H1 (cell line): ENCODE measurements around the gene LTBR. TPM values are rescaled to one million over a fixed set of nuclear protein-coding genes. Genes with fewer than 3 reads are reported as not detected.
A peak's percentile ranks its signal among the peaks of the same experiment; 100 is the strongest.

Source experiments
- CTCF ChIA-PET: fragments of 300-600 bp; sonication (Branson Sonifier 250); formaldehyde crosslinking; loops from one replicate; lab custom pipeline; 2021; ENCODE audit not compliant: partially characterized antibody; lab: Charles Lee
- POLR2A ChIA-PET: fragments of 300-600 bp; sonication (Branson Sonifier 250); formaldehyde crosslinking; loops from one replicate; lab custom pipeline; 2021; ENCODE audit warnings: inconsistent platforms; ENCODE audit not compliant: partially characterized antibody; lab: Charles Lee
- DNase-seq, 2 experiments: peaks; one replicate each; pipeline versions ENCODE4 v3.0.0 to v3.0.0-alpha.2; 2010 to 2022; ENCODE audit warnings: low spot score in 2 of 2, low read depth in 1 of 2, mixed read lengths in 1 of 2
- FAIRE-seq: peaks from 2 replicates; lab custom pipeline; 2011; peaks lifted over from hg19 to GRCh38; lab: Jason Lieb, UNC
- H2AFZ ChIP-seq: 2 replicates; pipeline ENCODE4 v1.8.1; 2012; ENCODE audit warnings: low read length, inconsistent platforms
- H2AK5ac ChIP-seq: 2 replicates; pipeline ENCODE4 v1.6.1; 2013; ENCODE audit warnings: low read depth, low read length
- H2BK120ac ChIP-seq: replicated peaks from 2 replicates; pipeline ENCODE3; 2013; ENCODE audit warnings: low read depth, low read length, inconsistent platforms
- H2BK12ac ChIP-seq: 2 replicates; pipeline ENCODE4 v1.6.1; 2013; ENCODE audit warnings: low read depth, low read length
- H2BK15ac ChIP-seq: 2 replicates; pipeline ENCODE4 v1.6.1; 2013; ENCODE audit warnings: low read length
- H2BK20ac ChIP-seq: 2 replicates; pipeline ENCODE4 v1.6.1; 2013; ENCODE audit warnings: low read length
- H2BK5ac ChIP-seq: 2 replicates; pipeline ENCODE4 v1.6.1; 2013; ENCODE audit warnings: low read depth, low read length
- H3K14ac ChIP-seq: 2 replicates; pipeline ENCODE4 v1.6.1; 2013; ENCODE audit warnings: inconsistent platforms; ENCODE audit not compliant: insufficient read length
- H3K18ac ChIP-seq: 2 replicates; pipeline ENCODE4 v1.6.1; 2013; ENCODE audit warnings: low read length; ENCODE audit errors: extremely low read depth
- H3K23ac ChIP-seq: 2 replicates; pipeline ENCODE4 v1.6.1; 2013; ENCODE audit warnings: inconsistent platforms; ENCODE audit not compliant: insufficient read length
- H3K23me2 ChIP-seq: 2 replicates; pipeline ENCODE4 v1.6.1; 2013; ENCODE audit warnings: low read depth, low read length
- H3K27ac ChIP-seq: 2 replicates; pipeline ENCODE4 v1.6.1; 2011; ENCODE audit warnings: low read depth, low read length, inconsistent platforms
- H3K27me3 ChIP-seq, 4 experiments: replicated peaks in 1 of 4; 1 replicate in 1 of 4; 2 replicates in 3 of 4; pipeline versions ENCODE4 v1.6.1 to v1.8.1; 2011 to 2013; ENCODE audit warnings: low read length in 3 of 4, mild to moderate bottlenecking in 3 of 4, inconsistent platforms in 2 of 4, mixed read lengths in 2 of 4, moderate library complexity in 1 of 4; ENCODE audit not compliant: control insufficient read depth in 3 of 4, insufficient read depth in 3 of 4; ENCODE audit errors: extremely low read depth in 1 of 4
- H3K36me3 ChIP-seq, 4 experiments: 2 replicates each; pipeline versions ENCODE4 v1.6.1 to v1.8.1; 2011 to 2013; ENCODE audit warnings: mild to moderate bottlenecking in 4 of 4, low read length in 3 of 4, moderate library complexity in 2 of 4, control low read depth in 1 of 4, inconsistent platforms in 1 of 4; ENCODE audit not compliant: insufficient read depth in 4 of 4, control insufficient read depth in 2 of 4
- H3K4ac ChIP-seq: replicated peaks from 2 replicates; pipeline ENCODE3; 2013; ENCODE audit warnings: low read length, low read depth, mixed read lengths, inconsistent platforms; ENCODE audit not compliant: insufficient read length
- H3K4me1 ChIP-seq, 4 experiments: replicated peaks in 1 of 4; 1 replicate in 1 of 4; 2 replicates in 3 of 4; pipeline versions ENCODE4 v1.6.1 to v1.8.1; 2011 to 2013; ENCODE audit warnings: low read length in 3 of 4, inconsistent platforms in 2 of 4, mixed read lengths in 1 of 4; ENCODE audit not compliant: insufficient read depth in 4 of 4, control insufficient read depth in 3 of 4
- H3K4me2 ChIP-seq, 2 experiments: 2 replicates each; pipeline versions ENCODE4 v1.6.1 to v1.8.1; 2011 to 2013; ENCODE audit warnings: low read depth in 2 of 2, low read length in 2 of 2, control low read depth in 1 of 2, inconsistent platforms in 1 of 2, mild to moderate bottlenecking in 1 of 2; ENCODE audit not compliant: insufficient read depth in 1 of 2
- H3K4me3 ChIP-seq, 4 experiments: fragments of 200-600, 300-600 bp in 1 of 4; sonication (generic), shearing (Covaris generic), sonication (Bioruptor Twin) in 1 of 4; 2 replicates each; pipeline versions ENCODE4 v1.5.1 to v1.8.1; 2011 to 2016; ENCODE audit warnings: low read length in 4 of 4, low read depth in 3 of 4, control low read depth in 2 of 4, inconsistent platforms in 2 of 4, mild to moderate bottlenecking in 2 of 4, mixed read lengths in 1 of 4, moderate library complexity in 1 of 4; ENCODE audit not compliant: insufficient read depth in 2 of 4; ENCODE audit errors: extremely low read depth in 1 of 4
- H3K56ac ChIP-seq: replicated peaks from 2 replicates; pipeline ENCODE3; 2013; ENCODE audit warnings: low read depth, mild to moderate bottlenecking, mixed read lengths, low read length, inconsistent platforms; ENCODE audit not compliant: insufficient read length
- H3K79me1 ChIP-seq: 2 replicates; pipeline ENCODE4 v1.6.1; 2013; ENCODE audit warnings: low read depth, low read length, control low read depth
- H3K79me2 ChIP-seq, 2 experiments: 2 replicates each; pipeline versions ENCODE4 v1.6.1 to v1.8.1; 2012 to 2013; ENCODE audit warnings: low read length in 2 of 2, mild to moderate bottlenecking in 2 of 2, inconsistent platforms in 1 of 2; ENCODE audit not compliant: insufficient read depth in 2 of 2, control insufficient read depth in 1 of 2
- H3K9ac ChIP-seq, 4 experiments: replicated peaks in 1 of 4; 1 replicate in 1 of 4; 2 replicates in 3 of 4; pipeline versions ENCODE4 v1.6.1 to v1.8.1; 2011 to 2013; ENCODE audit warnings: low read depth in 3 of 4, low read length in 3 of 4, control low read depth in 2 of 4, mild to moderate bottlenecking in 2 of 4, moderate library complexity in 2 of 4, inconsistent platforms in 1 of 4; ENCODE audit errors: extremely low read depth in 1 of 4
- H3K9me3 ChIP-seq, 2 experiments: 2 replicates each; pipeline versions ENCODE4 v1.6.1 to v1.8.1; 2012 to 2013; ENCODE audit warnings: mild to moderate bottlenecking in 2 of 2, moderate library complexity in 2 of 2, control low read depth in 1 of 2, inconsistent platforms in 1 of 2, low read depth in 1 of 2, low read length in 1 of 2, mixed read lengths in 1 of 2; ENCODE audit not compliant: insufficient read depth in 2 of 2
- H4K20me1 ChIP-seq, 2 experiments: replicated peaks in 1 of 2; 2 replicates each; pipeline versions ENCODE3 to v1.8.1; 2011 to 2013; ENCODE audit warnings: inconsistent platforms in 2 of 2, low read length in 2 of 2, mild to moderate bottlenecking in 1 of 2; ENCODE audit not compliant: insufficient read depth in 2 of 2, control insufficient read depth in 1 of 2
- H4K5ac ChIP-seq: 2 replicates; pipeline ENCODE4 v1.6.1; 2013; ENCODE audit warnings: low read length, low read depth, mixed read lengths, inconsistent platforms; ENCODE audit not compliant: insufficient read length
- H4K8ac ChIP-seq: 2 replicates; pipeline ENCODE4 v1.8.0; 2013; ENCODE audit warnings: mild to moderate bottlenecking, moderate library complexity, low read length, inconsistent platforms; ENCODE audit not compliant: insufficient read depth; ENCODE audit errors: extremely low read depth
- H4K91ac ChIP-seq: replicated peaks from 2 replicates; pipeline ENCODE3; 2013; ENCODE audit warnings: low read length, mixed read lengths, inconsistent platforms; ENCODE audit not compliant: insufficient read length
- ASH2L ChIP-seq: fragments of 200-600, 300-600 bp; sonication (generic); IDR thresholded peaks from one replicate; pipeline ENCODE4 v1.7.1; 2017; ENCODE audit warnings: low read length
- JUND ChIP-seq: IDR thresholded peaks from 2 replicates; pipeline ENCODE4 v1.6.1; 2011; ENCODE audit warnings: mild to moderate bottlenecking, improper control_type of control experiment, low read length
- KDM5A ChIP-seq: fragments of 200-600 bp; IDR thresholded peaks from 2 replicates; pipeline ENCODE4 v1.7.1; 2012; ENCODE audit warnings: mild to moderate bottlenecking, low read length, inconsistent platforms, mixed read lengths
- NANOG ChIP-seq: IDR thresholded peaks from 2 replicates; pipeline ENCODE4 v1.6.1; 2011; ENCODE audit warnings: low read length, low read depth, mild to moderate bottlenecking, inconsistent platforms; ENCODE audit not compliant: insufficient read depth, poor library complexity, severe bottlenecking
- POLR2AphosphoS5 ChIP-seq: IDR thresholded peaks from 2 replicates; pipeline ENCODE4 v1.6.1; 2011; ENCODE audit warnings: low read depth, low read length
- SUZ12 ChIP-seq: fragments of 200-600 bp; sonication (generic); IDR thresholded peaks from 2 replicates; pipeline ENCODE4 v1.6.1; 2012; ENCODE audit warnings: mild to moderate bottlenecking, inconsistent platforms, low read length, moderate library complexity, mixed read lengths
- TAF1 ChIP-seq: IDR thresholded peaks from 2 replicates; pipeline ENCODE4 v1.6.1; 2011; ENCODE audit warnings: mild to moderate bottlenecking, low read depth, low read length
- TAF7 ChIP-seq: optimal IDR thresholded peaks from 2 replicates; pipeline ENCODE3; 2011; ENCODE audit warnings: low read depth, mild to moderate bottlenecking, inconsistent platforms, low read length, moderate library complexity, borderline replicate concordance
- TCF12 ChIP-seq: IDR thresholded peaks from 2 replicates; pipeline ENCODE4 v1.6.1; 2011; ENCODE audit warnings: low read depth, mild to moderate bottlenecking, low read length
- WGBS, 2 experiments: shearing (Covaris generic) in 1 of 2; methylation state at CpG; one replicate each; pipeline versions ENCODE4 v1.1.6 to v1.1.7; 2013 to 2015; ENCODE audit warnings: low lambda C conversion rate in 2 of 2, mixed read lengths in 2 of 2, inconsistent platforms in 1 of 2, low coverage in 1 of 2, missing lambda C conversion rate in 1 of 2; ENCODE audit not compliant: insufficient replicate concordance in 2 of 2, insufficient coverage in 1 of 2, insufficient read length in 1 of 2; ENCODE audit errors: extremely low coverage in 1 of 2, missing lambda C conversion rate in 1 of 2; 5-methylcytosine and 5-hydroxymethylcytosine counted together
- polyA plus RNA-seq, 7 experiments: library from polyadenylated mRNA; depleted of rRNA in 3 of 7; stranded (reverse) in 5 of 7; unstranded in 2 of 7; fragments of >200 nt in 5 of 7; fragments of 200-250 nt in 2 of 7; gene quantifications; 1 replicate in 5 of 7; 2 replicates in 1 of 7; 4 replicates in 1 of 7; pipeline versions ENCODE4 v1.2.1 to v1.2.3, GENCODE V29; 2011 to 2013; ENCODE audit warnings: missing spikeins in 2 of 7, mixed read lengths in 2 of 7
- total RNA-seq: library from RNA; stranded (reverse); fragmentation: NEBNext Ultra II Directional; extraction: Animal tissue kit (Norgen Biotek cat#: 25700); gene quantifications from 2 replicates; pipeline ENCODE4 v1.2.1, GENCODE V29; 2021
- TF ChIP-seq, protein P1 (sequence below), 3 experiments: IDR thresholded peaks; 1 replicate in 2 of 3; 2 replicates in 1 of 3; pipeline versions ENCODE4 v1.5.1 to v1.6.1; 2011; ENCODE audit warnings: low read length in 3 of 3, mild to moderate bottlenecking in 3 of 3, inconsistent platforms in 2 of 3, low read depth in 1 of 3, moderate library complexity in 1 of 3; ENCODE audit not compliant: insufficient read depth in 1 of 3; ENCODE audit errors: control extremely low read depth in 1 of 3

LTBR gene
- total and polyA plus RNA-seq, 2 of the 8 experiments (the other 6 are each of a cell fraction or from before 2014, with no cell fraction given): 5.1 to 6.3 TPM

GRCh38 chr12:6368906-6369525 lies 14.9 kb upstream of the LTBR start:
- H3K4me1 ChIP-seq: peaks cover 13 to 37% (median 20%) of the 10 kb centered on the region in 4 experiments
- no peak overlapping the region for H2BK15ac ChIP-seq
- H3K23ac ChIP-seq: no peak overlapping the region
- H3K79me1 ChIP-seq: peaks cover 15% of the 10 kb centered on the region; the same call in 1 of the 2 replicates
- H3K4me2 ChIP-seq: no peak overlapping the region
- ChIA-PET CTCF (interaction anchor here (0.9 to 7.4 kb wide), 6 partner anchors 13 to 43 kb away, joined by 4 to 66 read pairs (median 8); no protein-coding TSS in a partner anchor), POLR2A (interaction anchor here (0.6 to 17.2 kb wide), 9 partner anchors 8 to 326 kb away, joined by 3 to 259 read pairs (median 6); partner anchors contain the start of genes LTBR and TNFRSF1A)
- no peak overlapping the region for H3K14ac ChIP-seq
- no peak overlapping the region for H2BK120ac ChIP-seq
- no peaks in the 10 kb centered on the region for H3K27me3 ChIP-seq
- H2BK5ac ChIP-seq: peak overlapping the region; percentile 66
- H3K23me2 ChIP-seq: peaks cover 12% of the 10 kb centered on the region
- FAIRE-seq (no peak), DNase-seq (no peak)
- WGBS, 2 experiments: 89% methylated on average over 8 of the region's 9 CpGs; no CpG with 5 or more reads in 1 of the 2 experiments
- peak overlapping the region; percentile 72; the same call in 1 of the 2 replicates for H2BK12ac ChIP-seq
- peak overlapping the region; percentile 17; the same call in 1 of the 2 replicates for H2AK5ac ChIP-seq
- peaks cover 22 to 88% of the 10 kb centered on the region in 2 experiments for H3K79me2 ChIP-seq
- H4K91ac ChIP-seq: peak overlapping the region; percentile 67
- H3K9ac ChIP-seq: no peak overlapping the region
- H3K27ac ChIP-seq: no peak overlapping the region
- no peak overlapping the region for H3K4ac ChIP-seq
- H4K20me1 ChIP-seq: peaks cover 3 to 6% of the 10 kb centered on the region in 2 experiments
- peaks cover 0 to 5% (median 2%) of the 10 kb centered on the region in 4 experiments; a peak in 3 of 8 replicates for H3K36me3 ChIP-seq
- H4K5ac ChIP-seq: no peak overlapping the region
- no peak overlapping the region for H4K8ac ChIP-seq
- no peak overlapping the region for H3K18ac ChIP-seq
- no peaks in the 10 kb centered on the region for H3K9me3 ChIP-seq
- H2AFZ ChIP-seq: no peak overlapping the region
- H2BK20ac ChIP-seq: no peak overlapping the region
- H3K4me3 ChIP-seq: no peak overlapping the region
- H3K56ac ChIP-seq: no peak overlapping the region
- TF ChIP-seq JUND: no peak
- TF ChIP-seq, protein P1, sequence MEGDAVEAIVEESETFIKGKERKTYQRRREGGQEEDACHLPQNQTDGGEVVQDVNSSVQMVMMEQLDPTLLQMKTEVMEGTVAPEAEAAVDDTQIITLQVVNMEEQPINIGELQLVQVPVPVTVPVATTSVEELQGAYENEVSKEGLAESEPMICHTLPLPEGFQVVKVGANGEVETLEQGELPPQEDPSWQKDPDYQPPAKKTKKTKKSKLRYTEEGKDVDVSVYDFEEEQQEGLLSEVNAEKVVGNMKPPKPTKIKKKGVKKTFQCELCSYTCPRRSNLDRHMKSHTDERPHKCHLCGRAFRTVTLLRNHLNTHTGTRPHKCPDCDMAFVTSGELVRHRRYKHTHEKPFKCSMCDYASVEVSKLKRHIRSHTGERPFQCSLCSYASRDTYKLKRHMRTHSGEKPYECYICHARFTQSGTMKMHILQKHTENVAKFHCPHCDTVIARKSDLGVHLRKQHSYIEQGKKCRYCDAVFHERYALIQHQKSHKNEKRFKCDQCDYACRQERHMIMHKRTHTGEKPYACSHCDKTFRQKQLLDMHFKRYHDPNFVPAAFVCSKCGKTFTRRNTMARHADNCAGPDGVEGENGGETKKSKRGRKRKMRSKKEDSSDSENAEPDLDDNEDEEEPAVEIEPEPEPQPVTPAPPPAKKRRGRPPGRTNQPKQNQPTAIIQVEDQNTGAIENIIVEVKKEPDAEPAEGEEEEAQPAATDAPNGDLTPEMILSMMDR (IDR thresholded peaks at IDR 0.05; ENCODE audit: control extremely low read depth in 1 of 3, insufficient read depth in 1 of 3, low read depth in 1 of 3, low read length in 3 of 3): no peak
- no peak for TF ChIP-seq TAF7
- TF ChIP-seq POLR2AphosphoS5: no peak
- no peak for TF ChIP-seq ASH2L
- no peak for TF ChIP-seq SUZ12
- no peak for TF ChIP-seq KDM5A
- no peak for TF ChIP-seq NANOG
- no peak for TF ChIP-seq TAF1
- TF ChIP-seq TCF12: no peak
